Parathyroid adenoma (tissue), 2 donors: Measurements from ENCODE around the gene AGR2.

ENCODE experiments used
- H2AFZ ChIP-seq: fragments of 300-600 bp; sonication (generic); one replicate; pipeline ENCODE4 v1.7.0; 2017; ENCODE audit warnings: antibody characterized with exemption, mild to moderate bottlenecking
- H3K27ac ChIP-seq: fragments of 300-600 bp; sonication (generic); one replicate; pipeline ENCODE4 v1.7.0; 2017
- H3K27me3 ChIP-seq: fragments of 300-600 bp; sonication (generic); one replicate; pipeline ENCODE4 v1.7.0; 2017; ENCODE audit warnings: low read length; ENCODE audit not compliant: control insufficient read depth, insufficient read depth
- H3K36me3 ChIP-seq: fragments of 300-600 bp; sonication (generic); one replicate; pipeline ENCODE4 v1.7.0; 2017; ENCODE audit warnings: low read length; ENCODE audit not compliant: control insufficient read depth, insufficient read depth
- H3K4me1 ChIP-seq: fragments of 300-600 bp; sonication (generic); one replicate; pipeline ENCODE4 v1.7.0; 2017; ENCODE audit warnings: control low read depth
- H3K4me2 ChIP-seq: fragments of 300-600 bp; sonication (generic); one replicate; pipeline ENCODE4 v1.7.0; 2017; ENCODE audit warnings: low read length
- H3K4me3 ChIP-seq: fragments of 300-600 bp; sonication (generic); one replicate; pipeline ENCODE4 v1.7.0; 2017; ENCODE audit warnings: low read depth, low read length
- H3K79me2 ChIP-seq: fragments of 300-600 bp; sonication (generic); one replicate; pipeline ENCODE4 v1.7.0; 2017; ENCODE audit warnings: control low read depth
- H3K9ac ChIP-seq: fragments of 300-600 bp; sonication (generic); one replicate; pipeline ENCODE4 v1.7.0; 2017; ENCODE audit warnings: mild to moderate bottlenecking
- H3K9me3 ChIP-seq: fragments of 300-600 bp; sonication (generic); one replicate; pipeline ENCODE4 v1.7.0; 2017; ENCODE audit warnings: low read length; ENCODE audit not compliant: control insufficient read depth
- CTCF ChIP-seq: fragments of 300-600 bp; sonication (generic); IDR thresholded peaks from one replicate; pipeline ENCODE4 v1.7.0; 2017; ENCODE audit warnings: antibody characterized with exemption, mild to moderate bottlenecking
- donor health status: primary hyperparathyroidism.

AGR2 gene

GRCh38 chr7:16744518-16745250 is 60.1 kb downstream of the AGR2 start:
- Histone ChIP-seq H3K27me3 (no peaks in the 10 kb centered on the region), H3K36me3 (no peaks in the 10 kb centered on the region), H3K9me3 (no peaks in the 10 kb centered on the region), H3K27ac (no peak overlapping the region), H3K9ac (no peak overlapping the region), H2AFZ (peak overlapping the region; percentile 50), H3K79me2 (no peaks in the 10 kb centered on the region), H3K4me2 (no peak overlapping the region), H3K4me1 (no peaks in the 10 kb centered on the region), H3K4me3 (no peak overlapping the region)
- no peak for TF ChIP-seq CTCF

- no peaks in the 10 kb centered on the region for H3K79me2 ChIP-seq
- no peak for TF ChIP-seq CTCF
- no peaks in the 10 kb centered on the region for H3K36me3 ChIP-seq
- H3K27ac ChIP-seq = no peak overlapping the region
- no peaks in the 10 kb centered on the region for H3K4me1 ChIP-seq
- H3K4me2 ChIP-seq = no peak overlapping the region
- no peak overlapping the region for H3K9ac ChIP-seq
- H3K4me3 ChIP-seq = no peak overlapping the region
- peak overlapping the region; percentile 13 for H2AFZ ChIP-seq
- no peaks in the 10 kb centered on the region for H3K27me3 ChIP-seq
- H3K9me3 ChIP-seq = no peaks in the 10 kb centered on the region
These were observed 61.6 kb downstream of the AGR2 start for GRCh38 chr7:16743236-16743635.

- no peak overlapping the region for H3K4me3 ChIP-seq
- no peaks in the 10 kb centered on the region for H3K27me3 ChIP-seq
- no peaks in the 10 kb centered on the region for H3K36me3 ChIP-seq
- H2AFZ ChIP-seq = no peak overlapping the region
- H3K9me3 ChIP-seq = no peaks in the 10 kb centered on the region
- no peaks in the 10 kb centered on the region for H3K79me2 ChIP-seq
- no peak overlapping the region for H3K9ac ChIP-seq
- H3K27ac ChIP-seq = no peak overlapping the region
- H3K4me2 ChIP-seq = no peak overlapping the region
- H3K4me1 ChIP-seq = no peaks in the 10 kb centered on the region
- TF ChIP-seq CTCF = no peak
These were observed 62.3 kb downstream of the AGR2 start for GRCh38 chr7:16742547-16742946.
